Measurements from ENCODE around the gene LRIG3.

The LRIG3 gene

GRCh38 chr12:58924652-58925051, 4.3 kb upstream of the LRIG3 start:
- no peak overlapping the region for H3K4me3 ChIP-seq (replicated peaks; ENCODE audit: insufficient read depth, low read length)

GRCh38 chr12:58923781-58924180, 3.5 kb upstream of the LRIG3 start:
- no peak overlapping the region for H3K4me3 ChIP-seq (replicated peaks; ENCODE audit: insufficient read depth, low read length)
- DNase-seq (ENCODE audit: low read depth in 1 of 2, low spot score in 1 of 2): no peak
- no peak for TF ChIP-seq REST (IDR thresholded peaks at IDR 0.05; ENCODE audit: insufficient replicate concordance, low read depth)
- no peak for TF ChIP-seq SPI1 (IDR thresholded peaks at IDR 0.05; ENCODE audit: borderline replicate concordance, low read depth)
- TF ChIP-seq POLR2AphosphoS5 (IDR thresholded peaks at IDR 0.05; ENCODE audit: low read depth): no peak
- TF ChIP-seq GABPA (IDR thresholded peaks at IDR 0.05; ENCODE audit: low read depth): no peak
- TF ChIP-seq, protein P1, sequence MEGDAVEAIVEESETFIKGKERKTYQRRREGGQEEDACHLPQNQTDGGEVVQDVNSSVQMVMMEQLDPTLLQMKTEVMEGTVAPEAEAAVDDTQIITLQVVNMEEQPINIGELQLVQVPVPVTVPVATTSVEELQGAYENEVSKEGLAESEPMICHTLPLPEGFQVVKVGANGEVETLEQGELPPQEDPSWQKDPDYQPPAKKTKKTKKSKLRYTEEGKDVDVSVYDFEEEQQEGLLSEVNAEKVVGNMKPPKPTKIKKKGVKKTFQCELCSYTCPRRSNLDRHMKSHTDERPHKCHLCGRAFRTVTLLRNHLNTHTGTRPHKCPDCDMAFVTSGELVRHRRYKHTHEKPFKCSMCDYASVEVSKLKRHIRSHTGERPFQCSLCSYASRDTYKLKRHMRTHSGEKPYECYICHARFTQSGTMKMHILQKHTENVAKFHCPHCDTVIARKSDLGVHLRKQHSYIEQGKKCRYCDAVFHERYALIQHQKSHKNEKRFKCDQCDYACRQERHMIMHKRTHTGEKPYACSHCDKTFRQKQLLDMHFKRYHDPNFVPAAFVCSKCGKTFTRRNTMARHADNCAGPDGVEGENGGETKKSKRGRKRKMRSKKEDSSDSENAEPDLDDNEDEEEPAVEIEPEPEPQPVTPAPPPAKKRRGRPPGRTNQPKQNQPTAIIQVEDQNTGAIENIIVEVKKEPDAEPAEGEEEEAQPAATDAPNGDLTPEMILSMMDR (IDR thresholded peaks at IDR 0.05; ENCODE audit: insufficient read depth, low read length): no peak

More at GRCh38 chr12:58924652-58925051, 4.3 kb upstream of the LRIG3 start:
- H3K27ac ChIP-seq (replicated peaks): no peak overlapping the region
- DNase-seq (ENCODE audit: low read depth in 1 of 2, low spot score in 1 of 2): no peak
- TF ChIP-seq, protein P1 (IDR thresholded peaks at IDR 0.05; ENCODE audit: insufficient read depth, low read length): no peak
- no peak for TF ChIP-seq POLR2AphosphoS5 (IDR thresholded peaks at IDR 0.05; ENCODE audit: low read depth)
- peaks cover 16% of the 10 kb centered on the region for H3K27me3 ChIP-seq (ENCODE audit: insufficient read depth, poor library complexity, severe bottlenecking)

DNA sequence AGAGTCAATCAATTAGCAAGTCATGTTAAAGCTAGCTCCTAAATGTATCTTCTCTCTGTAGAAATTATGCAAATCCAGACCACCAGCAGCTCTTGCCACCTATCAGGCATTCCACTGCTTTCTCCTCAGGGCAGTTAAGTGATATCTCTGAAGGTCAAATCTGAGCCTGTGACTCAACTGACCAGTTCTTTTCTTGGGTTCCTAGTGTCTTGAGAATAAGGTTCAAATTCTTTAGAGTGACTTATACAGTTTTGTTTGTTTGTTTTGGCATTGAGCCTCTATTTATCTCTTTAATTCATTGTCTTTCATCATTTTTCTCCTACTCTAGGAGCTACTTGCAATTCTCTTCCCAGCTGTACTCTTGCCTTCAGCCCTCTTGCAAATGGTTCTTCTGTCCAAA, 2.5 kb upstream of the LRIG3 start:
- TF ChIP-seq, protein P1 (IDR thresholded peaks at IDR 0.05; ENCODE audit: insufficient read depth, low read length): no peak
- TF ChIP-seq POLR2AphosphoS5 (IDR thresholded peaks at IDR 0.05; ENCODE audit: low read depth): no peak
- no peak for TF ChIP-seq GABPA (IDR thresholded peaks at IDR 0.05; ENCODE audit: low read depth)
- TF ChIP-seq SPI1 (IDR thresholded peaks at IDR 0.05; ENCODE audit: borderline replicate concordance, low read depth): no peak
- no peak for TF ChIP-seq REST (IDR thresholded peaks at IDR 0.05; ENCODE audit: insufficient replicate concordance, low read depth)
- no peak overlapping the region for H3K4me3 ChIP-seq (replicated peaks; ENCODE audit: insufficient read depth, low read length)
- DNase-seq (ENCODE audit: low read depth in 1 of 2, low spot score in 1 of 2): no peak
- no peak overlapping the region for H3K27ac ChIP-seq (replicated peaks)
- H3K27me3 ChIP-seq (ENCODE audit: insufficient read depth, poor library complexity, severe bottlenecking): peaks cover 34% of the 10 kb centered on the region

More at GRCh38 chr12:58923781-58924180, 3.5 kb upstream of the LRIG3 start:
- Histone ChIP-seq H3K27ac (replicated peaks) (no peak overlapping the region), H3K27me3 (ENCODE audit: insufficient read depth, poor library complexity, severe bottlenecking) (peaks cover 25% of the 10 kb centered on the region)
